Non-pigmented ciliary epithelial cell (primary cell): ENCODE data around the gene CRLF1.
"Not testable (repeated sequence)": the region's sequence is repeated elsewhere in the genome, so short reads cannot be mapped to it uniquely, and the experiment has no call there.

ENCODE experiments used
- DNase-seq: peaks from one replicate; pipeline ENCODE4 v3.0.0-alpha.2; 2010; ENCODE audit warnings: low read depth

CRLF1 gene

DNA sequence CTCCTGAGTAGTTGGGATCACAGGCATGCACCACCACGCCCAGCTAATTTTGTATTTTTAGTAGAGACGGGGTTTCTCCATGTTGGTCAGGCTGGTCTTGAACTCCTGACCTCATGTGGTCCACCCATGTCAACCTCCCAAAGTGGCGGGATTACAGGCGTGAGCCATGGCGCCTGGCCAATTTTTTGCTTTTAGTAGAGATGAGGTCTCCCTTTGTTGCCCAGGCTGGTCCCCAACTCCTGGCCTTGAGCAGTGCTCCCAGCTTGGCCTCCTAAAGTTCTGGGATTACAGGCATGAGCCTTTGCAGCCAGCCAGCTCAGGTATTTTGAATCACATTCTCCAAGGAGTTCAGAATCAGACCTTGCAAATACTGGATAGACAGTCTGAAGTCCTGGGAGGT lies 13.9 kb downstream of the CRLF1 start:
- DNase-seq, result not testable (repeated sequence)

DNA sequence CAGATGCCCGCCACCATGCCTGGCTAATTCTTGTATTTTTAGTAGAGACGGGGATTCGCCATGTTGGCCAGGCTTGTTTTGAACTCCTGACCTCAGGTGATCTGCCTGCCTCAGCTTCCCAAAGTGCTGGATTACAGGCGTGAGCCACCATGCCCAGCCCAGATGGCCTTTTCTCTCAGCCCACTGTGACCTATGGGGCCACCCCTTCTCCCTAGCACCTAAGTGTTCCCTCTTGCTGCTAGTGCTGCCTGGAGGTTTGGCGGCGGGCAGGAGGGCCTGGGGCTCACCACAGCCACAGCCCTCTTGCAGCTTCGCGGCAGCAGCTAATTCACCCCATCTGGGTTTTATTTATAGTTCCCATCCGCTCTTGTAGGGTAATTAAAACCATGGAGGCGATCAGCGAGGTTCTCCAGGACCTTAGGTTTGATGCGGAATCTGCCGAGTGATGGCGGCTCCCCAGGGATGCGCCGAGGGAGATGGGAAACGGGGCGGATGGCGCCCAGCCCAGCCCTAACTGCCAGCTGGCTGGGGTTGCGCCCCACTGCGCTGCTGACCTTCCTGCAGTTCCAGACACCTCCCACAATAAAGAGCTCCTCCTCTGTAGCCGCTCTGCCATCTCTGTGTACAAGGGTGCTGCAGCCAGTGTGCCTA lies 14.7 kb downstream of the CRLF1 start:
- DNase-seq, result no peak

DNA sequence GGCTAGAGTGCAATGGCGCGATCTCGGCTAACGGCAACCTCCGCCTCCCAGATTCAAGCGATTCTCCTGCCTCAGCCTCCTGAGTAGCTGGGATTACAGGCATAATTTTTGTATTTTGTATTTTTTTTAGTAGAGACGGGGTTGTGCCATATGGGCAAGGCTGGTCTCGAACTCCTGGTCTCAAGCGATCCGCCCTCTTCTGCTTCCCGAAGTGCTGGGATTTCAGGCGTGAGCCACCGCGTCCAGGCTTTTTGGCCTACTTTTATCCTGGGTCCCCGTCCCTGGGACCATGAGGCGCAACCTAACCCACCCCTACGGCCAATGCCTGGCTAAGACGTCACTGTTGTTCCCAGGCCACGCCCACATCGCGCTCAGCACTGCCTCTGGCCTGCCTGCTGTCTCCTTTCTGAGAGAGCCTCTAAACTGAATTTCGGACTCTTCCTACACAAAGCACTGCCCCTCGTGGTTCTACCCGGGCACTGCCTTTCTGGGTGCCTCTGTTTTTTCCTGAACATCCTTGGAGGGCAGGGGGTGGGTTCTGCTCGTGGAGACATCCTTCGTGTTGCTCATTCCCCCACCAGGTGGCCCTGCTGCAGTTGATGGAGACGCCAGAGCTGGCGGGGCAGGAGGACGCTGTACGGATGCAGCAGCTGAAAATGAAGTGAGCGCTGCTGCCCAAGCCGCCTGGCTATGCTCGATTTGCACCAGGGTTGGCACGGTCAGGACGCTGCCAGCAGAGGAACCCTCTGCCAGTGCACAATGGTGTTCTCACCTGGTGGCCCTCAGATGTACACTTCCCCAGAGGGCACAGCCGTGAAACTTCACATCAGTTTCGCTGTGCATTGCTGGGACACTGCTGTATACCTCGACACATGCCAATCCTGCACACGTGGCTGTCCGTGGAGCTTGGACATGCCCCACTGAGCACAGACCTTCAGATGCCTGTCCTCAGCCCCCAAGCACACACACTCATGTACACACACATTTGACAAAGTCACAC lies 16.0 kb downstream of the CRLF1 start:
- DNase-seq, result peak; percentile 31

DNA sequence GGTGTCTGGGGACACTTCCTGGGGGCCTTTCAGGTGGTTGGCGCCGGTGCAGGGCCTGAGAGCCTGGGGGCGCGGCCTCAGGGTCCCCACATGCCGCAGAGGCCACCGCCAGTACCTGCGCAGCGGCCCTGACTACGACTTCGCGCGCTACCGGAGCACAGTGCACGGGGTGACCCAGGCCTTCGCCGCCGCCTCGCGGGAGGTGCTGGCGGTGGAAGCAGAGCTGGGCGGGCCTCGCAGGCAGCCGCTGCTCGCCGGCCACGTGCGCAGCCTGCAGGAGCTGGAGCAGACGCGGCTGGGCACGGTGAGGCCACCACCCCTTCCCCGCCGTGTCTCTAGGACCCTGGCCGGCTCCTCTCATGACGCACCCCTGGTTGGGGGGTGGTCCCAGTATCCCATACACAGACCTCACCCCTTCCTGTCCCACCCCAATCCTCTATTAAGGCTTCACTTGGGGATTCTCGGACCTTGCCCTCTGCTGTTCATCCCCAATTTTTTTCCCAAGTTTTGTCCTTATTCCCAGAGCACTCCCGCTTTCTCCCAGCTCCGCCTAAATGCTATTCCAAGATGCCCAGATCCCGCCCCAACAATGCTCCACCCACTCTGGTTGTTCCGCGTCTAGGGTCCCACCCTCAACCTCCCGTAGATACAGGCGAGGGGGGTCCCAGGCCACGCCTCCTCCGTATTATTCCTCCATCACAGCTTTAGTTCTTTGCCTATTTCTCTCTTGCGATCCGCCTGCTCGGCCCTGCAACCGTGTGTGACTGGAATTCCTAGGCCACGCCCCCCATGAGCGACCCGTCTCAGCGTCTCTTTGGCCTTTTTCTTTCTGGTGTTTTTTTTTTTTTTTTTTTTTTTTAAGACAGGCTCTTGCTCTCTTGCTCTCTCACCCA lies 17.0 kb downstream of the CRLF1 start:
- no peak for DNase-seq

DNA sequence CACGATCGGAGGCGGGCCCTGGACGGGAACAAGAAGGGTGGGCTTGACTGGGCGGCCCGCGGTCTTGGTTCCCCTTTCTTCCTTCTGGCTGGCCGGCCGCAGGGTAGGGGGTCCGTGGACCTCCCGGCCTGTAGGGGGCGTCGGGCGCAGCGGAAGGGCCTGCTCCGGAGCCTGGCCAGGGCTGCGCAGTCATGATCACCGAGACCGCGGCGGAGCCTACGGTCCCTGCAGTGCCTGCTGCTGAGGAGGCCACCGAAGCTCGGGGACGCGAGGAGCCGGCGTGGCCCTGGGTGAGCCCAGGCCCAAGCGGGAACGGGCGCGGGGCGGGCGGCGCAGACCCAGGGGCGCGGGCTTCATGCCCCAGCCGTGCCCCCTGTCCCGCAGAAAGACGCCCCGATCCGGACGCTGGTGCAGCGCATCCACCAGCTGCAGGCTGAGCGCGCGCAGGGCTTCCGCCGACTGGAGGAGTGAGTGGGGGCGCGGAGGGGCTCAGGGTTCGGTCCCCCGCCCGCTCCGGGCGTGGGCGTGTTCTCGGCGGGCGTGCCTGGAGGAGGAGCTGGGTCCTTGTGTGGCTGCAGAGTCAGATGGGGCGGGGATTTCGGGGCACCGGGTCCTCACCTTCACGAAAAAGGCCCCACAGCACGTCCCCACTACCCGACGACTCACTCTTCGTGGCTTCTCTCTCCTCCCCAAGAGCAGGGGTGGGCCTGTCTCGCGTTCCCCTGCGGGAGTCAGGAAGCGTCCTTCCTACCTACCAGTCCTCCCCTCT lies 17.8 kb downstream of the CRLF1 start, which contains the start of gene REX1BD:
Gene REX1BD, plus strand, starts transcription at position 188 of the 769 bp plus-strand sequence. Its CDS starts 4 bp downstream, at position 192.
- DNase-seq, result no peak

DNA sequence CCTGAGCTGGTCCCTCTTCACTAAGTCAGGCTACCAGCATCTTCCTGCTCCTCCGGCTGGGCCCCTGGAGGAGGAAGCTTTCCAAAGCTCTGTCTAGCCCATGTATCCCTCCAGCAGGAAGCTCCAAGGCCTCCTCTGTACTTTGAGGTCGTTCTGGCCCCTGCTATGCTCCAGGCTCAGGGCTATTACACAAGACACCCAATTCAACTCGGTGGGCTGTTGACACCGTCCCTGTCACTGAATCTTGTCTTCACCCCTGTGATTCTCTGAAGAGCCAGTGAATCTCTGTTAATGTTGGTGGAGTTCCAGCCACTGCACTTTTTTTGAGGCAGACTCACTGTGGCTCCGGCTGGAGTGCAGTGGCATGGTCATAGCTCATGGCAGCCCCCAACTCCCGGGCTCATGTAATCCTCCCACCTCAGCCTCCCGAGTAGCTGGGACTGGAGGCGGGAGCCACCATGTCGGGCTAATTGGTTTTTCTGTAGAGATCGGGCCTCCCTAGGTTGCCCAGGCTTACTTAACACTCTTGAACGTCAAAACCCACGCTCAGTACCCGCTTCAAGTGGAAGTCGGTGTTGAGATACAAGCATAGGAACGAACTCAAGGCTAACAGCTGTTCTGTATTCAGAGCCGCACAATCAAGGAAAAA lies 18.5 kb downstream of the CRLF1 start:
- no peak for DNase-seq

DNA sequence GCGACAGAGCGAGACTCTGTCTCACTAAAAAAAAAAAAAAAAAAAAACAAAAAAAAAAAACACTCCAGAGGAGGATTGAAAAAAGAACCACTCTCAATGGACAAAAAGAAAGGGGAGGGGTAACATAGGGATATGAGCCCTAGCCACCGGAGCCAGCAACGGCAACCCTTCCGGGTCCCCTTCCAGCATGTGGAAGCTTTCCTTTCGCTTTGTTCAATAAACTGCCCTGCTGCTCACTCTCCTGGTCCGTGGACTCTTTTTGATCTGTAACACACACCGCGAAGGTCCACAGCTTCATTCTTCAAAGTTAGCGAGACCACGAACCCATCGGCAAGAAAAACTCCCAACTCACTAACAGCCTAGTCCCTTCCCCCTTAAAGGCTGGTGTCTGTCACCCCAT lies 19.0 kb downstream of the CRLF1 start:
- DNase-seq, result no peak

DNA sequence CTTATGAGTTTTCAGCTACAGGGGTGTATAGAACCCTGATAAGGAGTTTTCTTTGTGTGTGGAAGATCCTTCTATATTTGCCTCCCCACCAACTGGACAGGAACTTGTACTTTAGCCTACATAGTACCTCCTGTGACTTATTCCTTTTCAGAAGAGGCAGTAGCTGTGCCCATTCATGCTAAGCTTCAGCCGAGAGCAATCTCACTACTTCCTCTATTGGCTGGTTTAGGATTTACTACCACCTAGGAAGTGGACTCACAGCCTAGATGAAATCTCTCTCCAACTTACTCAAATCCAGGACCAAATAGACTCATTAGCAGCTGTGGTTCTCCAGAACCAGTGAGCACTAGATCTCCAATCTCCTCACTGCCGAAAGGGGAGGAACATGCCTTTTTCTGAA lies 20.3 kb downstream of the CRLF1 start:
- no peak for DNase-seq

DNA sequence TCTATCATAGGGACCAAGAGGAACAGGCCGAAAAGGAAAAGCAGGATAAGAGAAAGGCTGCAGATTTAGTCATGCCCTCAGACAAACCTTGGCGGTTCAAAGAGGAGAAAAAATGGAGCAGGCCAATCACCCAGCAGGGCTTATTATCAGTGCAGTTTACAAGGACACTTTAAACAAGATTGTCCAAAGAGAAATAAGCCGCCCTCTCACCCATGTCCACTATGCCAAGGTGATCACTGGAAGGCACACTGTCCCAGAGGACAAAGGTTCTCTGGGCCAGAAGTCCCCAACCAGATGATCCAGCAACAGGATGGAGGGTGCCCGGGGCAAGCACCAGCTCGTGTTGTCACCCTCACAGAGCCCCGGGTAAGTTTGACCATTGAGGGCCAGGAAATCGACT lies 26.3 kb downstream of the CRLF1 start:
- no peak for DNase-seq

DNA sequence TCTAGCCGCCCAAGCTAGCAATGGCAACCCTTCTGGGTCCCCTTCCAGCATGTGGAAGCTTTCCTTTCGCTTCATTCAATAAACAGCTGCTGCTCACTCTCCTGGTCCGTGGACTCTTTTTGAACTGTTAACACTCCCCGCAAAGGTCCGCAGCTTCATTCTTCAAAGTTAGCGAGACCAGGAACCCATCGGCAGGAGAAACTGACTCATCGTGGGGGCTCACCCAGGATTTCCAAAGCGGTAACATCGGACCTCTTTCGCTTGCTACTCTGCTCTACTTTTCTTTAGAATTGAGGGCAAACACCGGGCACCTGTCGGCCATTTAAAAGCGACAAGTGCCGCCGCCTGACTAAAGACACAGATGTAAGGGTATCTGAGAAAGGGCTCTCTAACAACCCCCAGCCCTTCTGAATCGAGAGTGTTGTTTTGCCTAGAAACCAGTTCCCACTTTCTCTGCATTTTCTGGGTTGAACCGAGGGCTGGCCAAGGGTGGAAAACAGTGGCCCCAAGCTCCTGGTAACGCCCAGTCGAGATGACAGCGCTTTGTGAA lies 29.2 kb downstream of the CRLF1 start:
- no peak for DNase-seq

DNA sequence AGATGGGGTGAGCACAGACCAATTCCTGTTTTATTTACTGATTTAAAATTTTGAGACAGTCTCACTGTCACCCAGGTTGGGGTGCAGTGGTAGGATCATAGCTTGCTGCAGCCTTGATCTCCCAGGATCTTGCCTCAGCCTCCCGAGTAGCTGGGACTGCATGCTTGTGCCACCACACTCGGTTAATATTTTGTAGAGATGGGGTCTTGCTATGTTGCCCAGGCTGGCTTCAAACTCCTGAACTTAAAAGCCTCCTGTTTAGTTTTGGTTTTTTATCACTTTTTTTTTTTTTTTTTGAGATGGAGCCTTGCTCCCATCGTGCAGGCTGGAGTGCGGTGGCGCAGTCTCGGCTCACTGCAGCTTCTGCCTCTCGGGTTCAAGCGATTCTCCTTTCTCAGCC lies 30.2 kb downstream of the CRLF1 start:
- DNase-seq, result no peak

DNA sequence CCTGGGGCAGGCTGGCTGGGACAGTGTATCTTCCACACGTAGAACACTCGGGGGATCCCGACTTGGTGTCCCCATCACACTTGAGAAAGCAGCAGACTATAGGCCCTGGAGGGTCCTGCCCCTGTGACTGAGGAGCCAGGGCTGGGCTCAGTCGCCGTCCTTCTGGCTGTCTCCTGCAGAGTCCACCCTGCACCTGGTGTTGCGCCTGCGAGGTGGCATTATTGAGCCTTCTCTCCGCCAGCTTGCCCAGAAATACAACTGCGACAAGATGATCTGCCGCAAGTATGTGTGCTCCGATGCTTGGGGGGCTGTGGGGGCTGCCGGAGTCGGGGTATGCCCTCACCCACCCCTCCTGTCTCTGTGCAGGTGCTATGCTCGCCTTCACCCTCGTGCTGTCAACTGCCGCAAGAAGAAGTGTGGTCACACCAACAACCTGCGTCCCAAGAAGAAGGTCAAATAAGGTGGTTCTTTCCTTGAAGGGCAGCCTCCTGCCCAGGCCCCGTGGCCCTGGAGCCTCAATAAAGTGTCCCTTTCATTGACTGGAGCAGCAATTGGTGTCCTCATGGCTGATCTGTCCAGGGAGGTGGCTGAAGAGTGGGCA lies 31.8 kb downstream of the CRLF1 start:
- no peak for DNase-seq

DNA sequence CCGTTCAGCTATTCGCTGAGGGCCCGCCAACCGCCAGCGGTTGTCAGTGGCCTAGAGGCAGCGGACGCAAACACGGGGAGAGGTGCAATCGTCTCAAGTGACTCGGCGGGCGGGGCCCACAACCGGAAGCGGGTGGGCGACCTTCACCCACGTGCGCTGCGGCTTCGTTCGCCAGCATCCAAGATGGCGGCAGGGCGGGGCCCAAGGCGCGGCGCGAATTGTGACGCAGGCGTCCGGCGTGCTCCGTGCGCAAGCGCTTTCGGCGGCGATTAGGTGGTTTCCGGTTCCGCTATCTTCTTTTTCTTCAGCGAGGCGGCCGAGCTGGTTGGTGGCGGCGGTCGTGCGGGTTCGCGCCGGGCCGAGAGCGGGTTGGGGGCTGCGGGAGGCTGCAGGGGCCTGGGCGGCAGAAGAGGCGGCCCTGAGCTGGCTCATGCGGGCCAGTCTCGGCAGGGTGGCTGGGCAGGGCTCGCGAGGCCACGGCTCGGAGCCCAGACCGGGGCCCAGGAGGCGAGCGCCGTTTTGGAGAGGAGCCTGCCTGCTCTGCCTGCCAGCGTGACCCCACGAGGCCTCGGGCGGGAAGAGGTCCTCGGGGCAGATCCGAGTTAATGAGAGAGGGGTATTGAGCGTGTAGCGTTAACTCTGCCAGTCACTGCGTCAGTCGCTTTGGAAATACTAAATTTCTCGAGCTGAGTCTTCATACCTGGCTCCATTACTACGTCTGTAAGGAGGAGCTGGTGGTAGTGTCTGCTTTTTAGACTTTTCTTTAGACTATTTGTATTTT lies 34.8 kb downstream of the CRLF1 start, which contains the start of gene UBA52:
Gene UBA52, plus strand, starts transcription at position 294 of the 781 bp plus-strand sequence. CDS start 1,444 bp downstream, outside the sequence.
- DNase-seq, result peak; percentile 81

DNA sequence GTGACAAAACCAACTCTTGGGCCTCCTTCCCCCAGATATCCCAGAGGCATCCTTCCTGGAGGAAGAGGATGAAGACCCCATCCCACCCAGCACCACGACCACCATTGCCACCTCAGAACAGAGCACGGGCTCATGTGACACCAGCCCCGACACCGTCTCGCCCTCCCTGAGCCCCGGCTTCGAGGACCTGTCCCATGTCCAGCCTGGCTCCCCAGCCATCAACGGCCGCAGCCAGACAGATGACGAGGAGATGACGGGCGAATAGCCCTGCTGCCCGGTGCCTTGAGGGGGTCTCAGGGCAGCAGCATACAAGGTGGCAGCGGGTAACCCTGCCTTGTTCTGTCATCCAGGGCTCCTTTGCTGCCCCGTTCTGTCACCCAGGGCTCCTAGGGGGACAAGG lies 38.2 kb downstream of the CRLF1 start:
- DNase-seq, result no peak

DNA sequence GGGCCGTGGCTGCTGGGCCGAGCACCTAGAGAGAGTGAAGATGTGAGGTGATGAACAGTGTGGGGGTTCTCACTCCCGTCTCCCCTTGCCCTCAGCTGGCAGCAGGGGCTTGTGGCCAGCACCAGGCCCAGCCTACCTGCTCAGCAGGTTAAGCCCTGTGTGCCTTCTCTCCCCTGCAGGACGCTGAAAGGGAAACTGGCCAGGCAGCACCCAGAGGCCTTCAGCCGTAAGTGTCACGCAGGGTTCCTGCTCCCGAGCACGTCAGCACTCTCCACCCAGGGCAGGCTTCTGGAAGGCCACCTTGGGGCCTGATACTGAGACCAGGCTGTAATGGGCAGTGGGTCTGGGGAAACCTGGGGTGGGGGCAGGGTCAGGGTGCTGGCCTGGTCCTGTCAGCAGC lies 39.6 kb downstream of the CRLF1 start:
- no peak for DNase-seq

DNA sequence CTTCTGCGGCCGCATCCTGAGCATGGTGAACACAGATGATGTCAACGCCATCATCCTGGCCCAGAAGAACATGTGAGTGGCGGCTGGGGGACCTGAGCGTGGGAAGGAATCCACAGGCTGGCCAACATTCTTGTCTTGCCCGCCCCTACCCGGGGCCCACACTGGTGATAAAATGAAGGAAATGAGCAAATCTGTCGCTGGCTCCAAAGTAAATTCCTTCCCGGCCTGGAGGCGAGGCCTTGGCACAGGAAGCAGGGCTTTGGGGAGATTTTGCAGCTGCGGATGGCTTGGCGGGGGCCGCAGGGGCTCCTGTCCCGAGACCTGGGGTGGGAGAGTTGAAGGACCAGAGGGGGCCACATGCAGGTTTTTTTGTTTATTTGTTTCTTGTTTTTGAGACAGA lies 44.5 kb downstream of the CRLF1 start:
- DNase-seq, result no peak

DNA sequence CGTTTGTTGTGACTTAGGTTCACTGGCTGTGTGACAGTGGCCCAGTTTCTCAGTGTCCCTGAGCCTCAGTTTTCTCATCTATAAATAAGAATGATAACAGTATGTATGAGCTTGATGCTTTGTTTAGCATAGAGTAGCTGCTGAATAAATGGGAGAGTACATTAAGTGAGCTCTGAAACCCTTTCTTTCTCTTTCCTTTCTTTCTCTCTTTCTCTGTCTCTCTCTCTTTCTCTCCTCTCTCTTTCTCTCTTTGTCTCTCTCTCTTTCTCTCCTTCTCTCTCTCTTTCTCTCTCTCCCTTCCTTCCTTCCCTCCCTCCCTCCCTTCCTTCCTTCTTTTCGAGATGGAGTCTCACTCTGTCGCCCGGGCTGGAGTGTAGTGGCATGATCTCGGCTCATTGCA lies 46.9 kb downstream of the CRLF1 start:
- DNase-seq, result no peak

DNA sequence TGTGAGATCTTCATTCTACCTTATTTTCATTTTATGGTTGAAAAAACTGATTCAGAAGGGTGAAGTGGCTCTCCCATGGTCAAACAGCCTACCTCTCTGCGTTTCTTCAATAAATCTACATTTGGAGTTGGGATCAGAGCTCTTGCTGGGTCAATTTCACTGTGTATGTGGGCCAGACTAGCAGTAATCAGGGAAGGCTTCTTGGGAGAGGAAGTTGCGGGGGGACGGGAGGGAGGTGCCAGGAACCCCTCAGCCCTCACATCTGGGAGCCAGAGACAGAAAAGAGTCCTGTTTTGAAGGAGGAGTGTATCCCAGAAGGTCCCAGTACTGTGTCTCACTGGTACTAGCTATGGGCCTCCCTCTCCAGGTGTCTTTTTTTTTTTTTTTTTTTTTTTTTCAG lies 48.0 kb downstream of the CRLF1 start:
- DNase-seq, result no peak

DNA sequence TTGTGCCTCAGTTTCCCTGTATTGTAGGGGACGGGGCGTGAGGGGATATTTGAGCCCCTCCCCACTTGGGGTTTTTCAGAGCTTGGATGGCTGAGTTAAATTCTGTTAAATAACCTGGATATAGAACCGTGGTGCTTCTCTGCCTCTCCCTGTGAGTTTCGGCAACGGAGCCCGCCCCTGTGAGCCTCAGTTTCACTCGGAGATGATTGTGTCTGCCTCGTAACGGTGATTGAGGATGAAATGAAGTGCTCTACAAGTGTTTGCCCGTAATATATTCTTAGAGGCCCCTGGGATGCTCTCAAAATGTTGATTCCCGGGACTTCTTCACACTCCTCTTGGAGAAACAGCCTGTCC lies 48.4 kb downstream of the CRLF1 start:
- DNase-seq, result no peak
